EL (cell line): Measurements from ENCODE around the gene TBC1D7.

Experiments used
- DNase-seq: peaks from one replicate; pipeline ENCODE4 v3.0.0-alpha.2; 2016

TBC1D7 gene

DNA sequence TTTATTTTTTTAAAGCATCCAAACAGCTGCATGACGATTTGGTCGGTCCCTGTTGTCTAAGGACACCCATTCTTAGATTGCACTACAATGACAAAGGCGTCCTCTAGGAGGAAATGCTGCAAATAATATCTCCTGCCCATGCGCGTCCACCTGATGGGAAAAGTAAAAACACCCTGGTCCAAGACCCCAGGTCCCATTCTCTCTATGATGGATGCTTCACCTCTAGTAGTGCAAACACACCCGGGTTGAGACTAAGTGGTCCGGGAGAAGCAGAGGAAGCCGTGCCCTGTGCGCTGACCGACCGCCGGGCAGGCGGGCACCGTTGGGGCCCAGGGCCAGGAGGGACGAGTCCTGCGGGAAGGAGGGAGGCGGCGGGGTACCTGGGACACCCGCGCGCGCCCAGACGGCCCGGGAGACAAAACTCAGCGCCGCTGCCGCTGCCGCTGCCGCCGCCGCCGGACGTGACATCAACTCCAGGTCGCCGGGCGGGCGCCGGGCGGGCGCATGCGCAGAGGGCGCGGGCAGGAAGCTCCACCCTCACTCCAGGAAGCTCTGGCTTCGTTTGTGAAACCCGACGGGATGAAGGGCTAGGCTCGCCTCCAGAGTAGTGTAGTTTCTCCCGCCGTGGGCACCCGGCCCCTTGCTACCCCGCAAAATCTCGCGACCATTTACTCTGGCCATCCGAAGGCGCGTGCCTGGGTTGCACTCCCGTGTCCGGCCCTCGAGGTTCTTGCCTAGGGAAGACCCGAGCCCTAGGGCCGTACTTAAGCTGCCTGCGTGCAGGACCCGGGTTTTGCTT, at the start of gene TBC1D7:
TSS of gene TBC1D7 (minus strand) at position 462 of the 799 bp plus-strand sequence. CDS start 1,639 bp downstream, outside the sequence.
- peak; percentile 92 for DNase-seq

DNA sequence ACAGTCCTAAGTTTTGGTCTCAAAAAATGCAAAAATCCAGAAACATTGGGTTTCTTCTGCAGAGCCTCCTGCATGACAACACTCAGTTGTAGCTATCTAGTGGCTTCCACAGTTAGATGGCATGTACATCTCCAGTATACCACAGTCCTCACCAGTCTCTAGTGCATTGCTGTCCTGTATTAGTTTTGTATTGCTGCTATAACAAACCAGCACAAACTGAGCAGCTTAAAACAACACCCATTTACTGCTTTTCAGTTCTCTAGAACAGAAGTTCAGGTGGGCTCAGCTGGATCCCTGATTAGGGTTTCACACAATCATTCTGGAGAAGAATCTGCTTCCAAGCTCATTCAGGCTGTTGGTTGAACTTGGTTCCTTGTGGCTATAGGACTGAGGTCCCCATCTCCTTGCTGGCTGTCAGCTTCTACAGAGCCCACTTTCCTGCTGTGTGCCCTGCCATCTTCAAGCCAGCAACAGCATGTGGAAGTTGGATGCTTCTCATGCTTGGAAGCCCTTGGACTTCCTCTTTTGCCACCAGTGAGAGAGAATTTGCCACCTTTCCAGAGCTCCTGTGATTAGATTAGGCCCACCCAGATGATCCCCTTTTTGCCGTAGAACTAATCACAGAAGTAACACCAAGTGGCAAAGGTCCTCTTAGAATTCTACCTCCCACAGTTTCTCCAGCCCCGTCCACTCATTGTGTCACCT, 48.9 kb upstream of the TBC1D7 start:
- DNase-seq = no peak

DNA sequence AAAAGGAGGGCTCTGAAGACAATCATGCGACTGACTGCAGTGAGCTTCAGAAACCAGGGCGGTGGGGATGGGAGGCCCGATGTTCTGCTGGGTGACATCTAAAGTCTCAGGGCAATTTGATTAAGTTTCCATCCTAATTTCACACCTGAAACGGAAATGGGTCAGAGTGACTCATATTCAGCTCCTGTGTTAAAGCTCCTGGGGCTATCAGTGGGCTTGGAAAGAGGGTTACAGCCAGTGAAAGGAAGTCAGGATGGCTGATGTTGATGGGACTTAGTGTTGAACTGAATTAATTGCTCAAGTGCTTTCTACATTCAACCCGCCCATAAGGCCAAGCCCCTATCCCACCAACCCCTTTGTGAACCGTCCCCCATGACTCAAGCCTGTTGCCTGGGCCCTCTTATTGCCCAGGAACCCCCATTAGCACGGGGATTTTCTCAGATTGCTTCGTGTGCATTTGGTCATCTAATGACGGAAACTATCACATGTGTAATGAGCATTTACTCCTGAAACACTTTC, 47.1 kb upstream of the TBC1D7 start:
- DNase-seq = no peak

DNA sequence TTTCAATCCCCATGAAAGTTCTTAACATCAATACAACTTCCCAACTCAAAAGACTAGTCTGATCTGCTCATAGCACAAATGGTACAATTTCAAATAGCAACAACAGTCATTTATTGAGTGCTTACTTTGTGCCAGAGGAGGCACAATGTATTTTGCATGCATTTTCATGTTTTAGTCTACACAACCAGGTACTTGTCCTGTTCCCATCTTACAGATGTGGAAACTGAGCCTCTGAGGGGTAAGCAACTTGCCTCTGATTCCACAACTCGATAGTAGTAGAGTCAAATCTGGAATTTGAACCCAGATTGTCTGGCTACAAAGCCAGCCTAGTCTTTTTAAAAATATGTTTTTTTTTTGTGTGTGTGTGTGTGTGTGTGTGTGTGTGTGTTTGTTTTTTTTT, 45.6 kb upstream of the TBC1D7 start:
- DNase-seq = no peak

DNA sequence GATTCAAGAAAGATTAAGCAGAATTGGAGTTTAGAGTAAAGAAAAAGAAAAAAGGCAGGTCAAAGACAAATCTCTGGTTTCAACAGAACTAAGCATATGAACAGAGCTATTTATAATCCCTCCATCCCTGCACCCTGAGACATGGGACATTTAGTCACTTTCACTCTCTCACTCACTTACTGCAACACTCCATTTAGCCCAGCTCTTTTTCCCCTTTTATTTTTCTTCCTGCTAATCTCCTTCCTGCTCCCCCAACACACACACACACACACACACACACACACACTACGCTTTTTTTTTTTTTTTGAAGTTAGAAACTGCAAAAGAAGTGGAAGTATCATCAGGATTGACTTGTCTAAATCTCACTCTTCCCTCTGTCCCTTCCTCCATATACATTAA, 45.1 kb upstream of the TBC1D7 start:
- DNase-seq = no peak

DNA sequence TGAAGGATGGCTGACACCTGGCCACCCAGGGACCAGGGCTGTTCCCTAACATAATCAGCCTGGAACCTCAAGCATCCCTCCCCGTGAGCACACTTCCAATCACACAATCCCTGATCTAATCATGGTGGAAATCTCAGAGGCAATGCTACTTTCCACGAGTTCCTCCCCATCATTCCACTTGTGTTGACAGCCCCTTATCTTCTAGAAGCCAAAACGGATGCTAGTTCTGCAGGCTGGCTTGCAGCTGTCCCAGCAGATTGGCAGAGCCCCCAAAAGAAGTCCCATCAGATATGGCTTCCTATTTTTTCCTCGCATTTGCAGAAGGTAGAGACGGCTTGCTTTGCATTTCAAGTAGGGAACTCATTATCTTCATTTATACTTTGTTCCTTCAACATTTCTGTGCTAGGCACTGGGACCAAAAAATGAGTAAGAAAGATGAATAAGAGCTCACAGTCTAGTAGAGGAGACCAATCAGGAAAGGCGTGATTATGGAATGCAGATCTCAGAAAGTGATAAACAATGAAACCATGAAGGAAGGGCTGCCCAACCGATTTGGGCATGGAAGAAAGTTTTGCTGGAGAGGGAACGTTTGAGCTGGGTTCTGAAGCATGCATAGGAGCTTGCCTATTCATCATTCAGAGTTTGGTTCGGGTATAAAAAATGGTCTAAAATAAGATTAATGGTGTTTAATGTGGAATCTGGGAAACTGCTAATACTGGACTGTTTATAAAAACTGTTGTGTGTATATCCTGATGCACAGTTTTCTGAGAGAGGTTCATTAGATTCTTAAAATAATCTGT, 44.6 kb upstream of the TBC1D7 start:
- no peak for DNase-seq

DNA sequence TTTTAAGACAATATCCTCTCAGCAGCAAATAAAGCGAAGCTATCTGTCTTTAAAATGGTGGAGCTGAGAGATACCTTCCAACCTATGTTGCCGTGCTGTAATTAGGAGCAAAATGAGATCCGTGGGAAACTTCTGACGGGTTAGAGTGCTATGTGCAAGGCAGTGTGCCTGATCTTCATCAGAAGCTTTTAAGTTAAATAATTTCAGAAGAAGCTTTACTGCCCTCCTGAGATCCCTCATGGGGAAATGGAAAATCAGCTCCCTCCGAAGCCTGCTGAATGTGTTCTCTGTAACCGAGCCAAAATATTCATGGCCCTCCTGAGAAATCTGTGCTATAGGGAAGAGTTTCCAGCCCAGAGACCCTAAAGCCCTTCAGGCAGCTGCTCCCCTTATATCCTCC, 43.7 kb upstream of the TBC1D7 start:
- DNase-seq = no peak

DNA sequence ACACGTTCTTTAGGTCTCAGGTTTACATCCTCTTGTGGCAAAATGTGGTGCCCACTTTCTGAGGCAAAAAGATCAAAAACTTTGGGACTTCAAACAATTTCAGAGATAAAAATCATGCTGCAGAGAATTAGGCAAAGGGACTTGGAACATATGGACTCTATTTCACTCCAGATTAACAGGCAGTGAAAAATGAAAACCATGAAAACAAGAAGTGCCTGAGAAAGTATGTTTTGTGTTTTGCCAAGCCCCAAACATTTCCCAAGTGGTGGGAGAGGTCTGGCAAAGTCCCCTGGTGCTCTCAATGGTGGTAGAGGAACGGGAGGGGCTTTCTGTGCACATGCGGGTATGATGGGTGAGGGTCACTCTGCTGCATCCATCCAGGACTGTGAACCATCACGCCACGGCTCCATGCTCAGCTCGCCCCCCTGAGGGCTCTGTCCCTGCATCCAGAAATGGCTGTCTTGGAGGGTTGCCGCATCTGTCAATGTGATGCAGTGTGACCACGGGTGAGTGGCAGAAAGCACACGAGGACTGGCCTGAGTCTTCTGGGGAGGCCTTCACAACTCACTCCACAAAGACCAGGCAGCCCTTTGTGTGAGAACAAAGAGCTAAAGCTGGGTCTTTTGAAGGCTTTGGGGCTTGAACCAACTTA, 43.2 kb upstream of the TBC1D7 start:
- no peak for DNase-seq

DNA sequence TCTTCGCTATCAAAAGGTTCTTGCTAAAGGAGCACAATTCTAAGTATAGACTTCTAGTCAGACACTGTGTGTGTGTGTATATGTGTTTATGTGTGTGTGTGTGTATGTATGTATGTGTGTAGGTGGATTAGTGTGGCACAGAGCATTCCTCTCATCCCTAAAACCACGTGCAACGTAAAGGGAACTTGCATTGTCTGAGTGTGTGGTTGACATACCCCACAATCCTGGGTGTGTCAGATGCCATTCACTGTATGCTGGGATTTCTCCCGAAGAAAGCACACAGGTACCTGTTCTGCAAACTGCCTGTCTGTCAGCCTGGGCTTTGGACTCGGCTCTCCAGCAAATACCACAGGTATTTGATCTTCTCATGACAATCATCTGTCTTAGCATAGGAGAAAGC, 42.3 kb upstream of the TBC1D7 start:
- DNase-seq = no peak

DNA sequence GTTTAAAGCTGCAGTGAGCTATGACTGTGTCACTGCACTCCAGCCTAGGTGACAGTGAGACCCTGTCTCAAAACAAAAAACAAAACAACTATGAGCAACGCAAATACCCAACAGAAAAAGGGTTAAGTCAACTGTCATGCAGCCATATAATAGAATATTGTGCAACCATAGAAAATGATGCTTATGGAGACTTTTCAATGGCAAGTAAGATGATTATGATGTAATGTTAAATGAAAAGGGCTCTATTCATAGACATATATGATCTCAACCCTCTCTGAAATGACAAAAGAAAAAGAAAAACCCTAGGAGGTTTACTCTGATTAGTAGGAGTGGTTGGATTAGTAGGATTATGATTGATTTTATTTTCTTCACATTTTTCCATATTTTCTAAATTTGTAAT, 41.3 kb upstream of the TBC1D7 start:
- no peak for DNase-seq

DNA sequence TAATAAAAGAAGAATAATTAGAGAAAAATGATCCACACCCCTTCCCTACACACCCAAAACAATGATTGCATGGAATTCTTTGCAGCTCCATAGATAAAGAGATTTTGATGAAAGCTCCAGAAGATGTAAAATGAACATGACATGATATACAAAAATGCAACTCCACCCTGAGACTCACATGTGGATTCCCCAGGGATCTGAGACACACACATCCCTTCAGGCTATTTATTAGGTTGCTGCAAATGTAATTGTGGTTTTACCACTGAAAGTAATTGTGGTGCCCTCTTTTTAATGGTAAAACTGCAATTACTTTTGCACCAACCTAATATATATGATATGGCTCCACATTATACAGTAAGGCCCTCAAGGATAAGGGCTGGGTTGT, 40.4 kb upstream of the TBC1D7 start:
- peak; percentile 62 for DNase-seq

DNA sequence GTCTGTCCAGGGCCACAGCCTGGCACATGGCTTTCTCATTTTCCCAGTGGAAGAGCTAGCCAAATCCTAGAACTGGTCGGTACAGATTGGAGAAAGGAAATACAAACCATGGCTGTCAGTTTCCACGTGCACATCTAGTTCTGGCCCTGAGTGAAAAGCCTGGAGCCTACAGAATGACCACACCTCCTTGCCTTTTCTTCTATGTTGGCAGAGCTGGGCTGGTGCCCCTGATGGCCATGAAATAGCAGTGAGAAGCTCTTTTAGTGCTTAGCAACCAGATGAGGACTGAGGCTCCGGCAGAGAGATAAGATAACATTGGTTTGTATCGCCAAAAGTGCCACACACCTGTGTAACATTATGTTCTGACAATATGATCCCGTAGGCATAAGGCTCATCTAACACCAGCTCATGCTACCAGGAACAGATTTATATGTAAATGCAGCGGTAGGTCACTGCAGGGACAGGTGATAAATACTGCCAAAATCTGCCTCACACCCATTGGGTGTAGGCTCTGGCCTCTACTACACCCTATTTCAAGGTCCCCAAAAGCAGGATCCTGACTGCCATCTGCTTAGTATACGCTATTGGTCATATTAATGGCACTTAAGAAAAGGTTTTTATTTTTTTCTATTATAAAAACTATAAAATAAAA, 39.9 kb upstream of the TBC1D7 start:
- DNase-seq = no peak

DNA sequence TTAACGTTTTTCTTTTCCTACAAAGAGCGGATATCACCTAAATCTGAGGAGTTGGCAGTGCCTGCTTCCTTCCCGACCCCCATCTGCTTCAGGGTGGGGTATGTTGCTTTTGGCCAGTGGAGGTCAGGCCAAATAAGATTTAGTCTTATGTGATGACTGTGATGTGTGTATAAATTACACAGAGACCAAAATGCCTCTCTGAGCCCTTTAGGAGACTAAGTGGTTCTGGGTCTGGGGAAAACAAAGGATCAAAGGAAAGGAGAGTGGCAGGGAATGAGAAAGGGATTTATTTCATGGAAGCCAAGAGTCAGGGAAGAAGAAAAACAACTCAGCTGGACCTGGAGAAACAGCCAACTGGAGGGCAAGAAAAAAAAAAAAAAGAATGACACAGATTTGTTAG, 39.1 kb upstream of the TBC1D7 start:
- no peak for DNase-seq

DNA sequence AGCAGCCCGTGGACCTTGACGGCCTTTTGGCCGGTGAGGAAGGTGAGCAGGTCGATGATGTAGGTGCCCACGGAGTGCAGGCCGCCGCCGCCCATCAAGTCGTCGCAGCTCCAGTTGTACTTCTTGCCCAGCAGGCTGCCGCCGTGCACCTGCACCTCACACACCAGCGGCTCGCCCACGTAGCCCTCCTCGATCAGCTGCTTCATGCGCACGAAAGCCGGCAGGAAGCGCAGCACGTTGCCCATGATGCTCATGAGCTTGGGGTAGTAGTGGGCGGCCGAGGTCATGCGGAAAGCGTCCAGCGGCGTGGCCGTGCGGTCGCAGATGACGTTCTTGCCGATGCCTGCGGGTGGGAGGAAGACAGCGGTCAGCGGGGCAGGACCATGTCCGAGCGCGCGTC, 37.0 kb upstream of the TBC1D7 start:
- DNase-seq = no peak

DNA sequence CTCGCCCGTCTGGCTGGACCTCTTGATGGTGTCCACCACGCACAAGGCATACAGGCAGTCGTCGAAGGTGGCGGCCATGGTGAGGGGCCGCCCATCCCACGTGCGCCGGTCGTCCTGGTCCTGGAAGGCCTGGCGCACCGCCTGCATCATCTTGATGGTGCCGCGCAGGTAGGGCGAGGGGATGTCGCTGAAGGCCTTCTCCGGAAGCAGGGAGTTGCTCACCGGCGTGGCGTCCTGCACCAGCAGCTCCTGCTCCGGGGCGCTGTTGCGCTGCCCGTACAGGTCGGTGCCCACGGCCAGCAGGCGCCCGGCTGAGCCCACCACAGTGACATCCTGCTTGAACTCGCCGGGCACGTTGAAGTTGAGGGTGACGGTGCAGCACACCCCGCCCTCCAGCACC, 36.5 kb upstream of the TBC1D7 start:
- no peak for DNase-seq

DNA sequence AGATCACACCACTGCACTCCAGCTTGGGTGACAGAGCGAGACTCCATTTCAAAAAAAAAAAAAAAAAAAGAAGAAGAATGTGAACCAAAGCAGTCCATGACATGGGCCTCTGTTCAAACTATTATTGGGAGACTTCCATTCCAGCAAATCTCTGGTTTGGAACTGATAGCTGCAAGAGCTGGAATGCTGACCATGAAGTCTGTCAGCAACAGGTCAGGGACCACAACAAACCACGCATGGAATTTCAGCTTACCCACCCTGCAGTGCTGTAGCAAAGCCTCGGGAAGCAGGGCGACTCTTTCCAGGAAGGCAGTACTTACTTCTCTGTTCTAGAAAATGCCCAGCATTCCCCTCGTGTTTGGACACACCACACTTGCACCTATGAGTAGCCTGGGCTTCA, 34.1 kb upstream of the TBC1D7 start:
- DNase-seq = peak; percentile 39

DNA sequence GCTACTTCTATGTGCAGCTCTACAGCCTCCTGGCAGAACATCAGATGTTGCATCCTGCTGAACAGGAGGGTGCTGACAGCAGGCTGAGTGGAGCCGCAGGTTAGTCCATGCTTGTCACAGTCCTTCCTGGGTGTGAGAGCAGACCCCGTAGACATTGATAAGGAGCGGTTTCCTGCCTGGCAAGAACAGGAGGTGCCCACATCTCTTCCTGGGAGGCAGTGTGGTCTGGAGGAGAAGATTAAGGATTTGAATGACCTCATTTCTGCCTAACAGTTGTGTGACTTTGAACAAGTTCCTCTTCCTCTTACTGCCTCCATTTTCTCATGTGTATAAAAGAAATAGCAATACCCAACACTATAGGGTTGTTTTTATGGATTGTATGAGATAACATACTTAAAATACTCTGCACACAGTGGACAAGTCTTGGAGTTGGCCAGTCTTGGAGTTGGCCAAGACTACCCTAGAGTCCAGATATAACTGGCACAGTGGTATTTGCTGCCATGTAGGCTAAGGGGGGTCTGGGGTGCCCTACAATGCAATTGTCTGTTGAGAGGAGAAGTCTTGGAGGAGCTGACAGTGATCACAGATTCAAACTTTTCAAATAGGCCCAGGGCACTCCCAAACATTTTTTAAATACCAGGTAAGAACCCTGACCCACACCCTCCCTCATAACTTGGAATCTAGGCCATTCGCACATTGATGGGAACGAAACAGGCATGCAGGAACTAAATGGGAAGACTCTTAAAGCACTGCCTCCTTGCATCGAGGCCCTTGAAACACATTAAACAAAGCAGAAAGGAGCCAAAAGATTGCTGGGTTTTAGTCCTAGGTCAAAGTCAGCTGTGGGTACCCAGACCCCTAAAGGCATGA, 32.6 kb upstream of the TBC1D7 start:
- no peak for DNase-seq

DNA sequence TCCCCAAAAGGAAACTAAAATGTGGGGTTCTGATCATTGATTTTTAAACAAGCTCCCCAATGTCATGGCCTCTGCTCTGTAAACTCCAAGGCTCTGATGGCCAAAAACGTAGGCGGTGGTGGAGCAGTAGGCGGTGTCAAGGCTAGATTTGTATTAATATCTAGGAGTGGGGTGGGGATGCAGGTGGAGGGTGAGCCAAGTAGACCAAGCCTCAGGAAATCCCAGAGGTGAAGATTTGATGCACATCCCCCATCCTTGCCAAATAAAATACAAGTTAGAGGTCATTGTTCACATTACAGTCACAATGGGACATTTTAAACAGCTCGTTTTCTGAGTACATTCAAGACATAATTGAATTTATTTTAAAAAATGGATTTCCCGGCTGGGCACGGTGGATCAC, 30.9 kb upstream of the TBC1D7 start:
- DNase-seq = no peak

DNA sequence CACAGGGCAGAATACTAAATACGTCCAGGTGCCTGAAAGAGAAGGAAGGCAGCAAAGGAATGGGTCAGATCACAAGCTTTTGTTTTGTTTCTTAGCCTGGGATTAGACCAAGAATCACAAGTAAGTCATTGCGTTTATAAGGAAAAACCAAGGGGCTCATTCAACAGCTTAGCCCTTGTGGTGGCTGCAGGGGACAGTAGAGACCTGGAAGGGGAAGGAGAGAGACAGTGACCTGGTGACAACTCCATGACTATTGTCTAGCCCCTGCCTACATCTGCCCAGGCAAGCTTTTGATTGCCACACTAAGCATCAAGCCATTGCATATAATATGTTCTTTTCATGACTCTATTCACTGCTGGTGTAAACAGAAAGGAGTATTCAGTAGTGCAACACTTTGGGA, 30.2 kb upstream of the TBC1D7 start:
- no peak for DNase-seq

DNA sequence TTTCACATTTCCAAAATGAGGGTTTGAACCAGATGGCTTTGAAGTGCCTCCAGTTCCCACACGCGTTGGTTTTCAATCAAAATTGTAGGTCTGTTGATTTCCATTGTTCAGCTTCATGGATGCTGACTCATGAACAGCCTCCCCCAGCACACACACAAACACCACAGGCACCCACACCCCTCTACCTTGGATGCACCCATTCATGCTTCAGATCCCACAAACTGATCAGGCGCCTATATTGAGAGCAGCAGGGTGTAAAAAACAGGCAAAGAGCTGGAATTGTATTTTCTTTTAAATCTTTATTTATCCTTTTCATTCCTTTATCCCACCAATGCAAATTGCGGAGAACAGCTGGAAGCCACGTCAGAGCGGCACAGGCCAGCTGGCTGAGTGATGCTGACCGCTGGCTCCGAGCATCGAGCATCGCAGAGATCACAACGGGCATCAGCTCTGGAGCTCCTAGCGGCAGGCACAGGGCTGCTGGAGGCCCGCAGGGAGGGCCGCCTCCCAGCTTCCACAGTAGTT, 29.3 kb upstream of the TBC1D7 start:
- no peak for DNase-seq
